GOT3 (cell line): ENCODE data around the gene TNFSF8.

Experiments
- DNase-seq: peaks from one replicate; lab custom pipeline; 2025; ENCODE audit warnings: mixed read lengths; lab: John Stamatoyannopoulos, UW

TNFSF8 gene

GRCh38 chr9:114869378-114869777 lies 61.0 kb downstream of the TNFSF8 start:
- no peak for DNase-seq

GRCh38 chr9:114867327-114867726 lies 63.1 kb downstream of the TNFSF8 start:
- DNase-seq = no peak

- no peak for DNase-seq
Observed at GRCh38 chr9:114864471-114864870, 65.9 kb downstream of the TNFSF8 start.

- no peak for DNase-seq
Observed at GRCh38 chr9:114861922-114862605, 68.3 kb downstream of the TNFSF8 start.

- DNase-seq = no peak
Observed at GRCh38 chr9:114861273-114861672, 69.1 kb downstream of the TNFSF8 start.

- DNase-seq = no peak
Observed at GRCh38 chr9:114860187-114860586, 70.2 kb downstream of the TNFSF8 start.

- DNase-seq = no peak
Observed at GRCh38 chr9:114856942-114857315, 73.5 kb downstream of the TNFSF8 start.

- DNase-seq = no peak
Observed at GRCh38 chr9:114856215-114856941, 74.0 kb downstream of the TNFSF8 start.

GRCh38 chr9:114855488-114855887 lies 74.9 kb downstream of the TNFSF8 start:
- DNase-seq = no peak

GRCh38 chr9:114854736-114855355 lies 75.5 kb downstream of the TNFSF8 start:
- no peak for DNase-seq

- no peak for DNase-seq
Observed at GRCh38 chr9:114853071-114853855, 77.1 kb downstream of the TNFSF8 start.

GRCh38 chr9:114852050-114852594 lies 78.3 kb downstream of the TNFSF8 start:
- no peak for DNase-seq

GRCh38 chr9:114851306-114851705 lies 79.1 kb downstream of the TNFSF8 start:
- no peak for DNase-seq
